Stimulated activated CD8-positive, alpha-beta memory T cell treated with anti-CD3 and anti-CD28 coated beads, Interleukin-12 subunit alpha, Interleukin-12 subunit beta, amount 100 ng/mL, for 24 hours (primary cell): Measurements from ENCODE around the gene BHMT2.

Source experiments
- DNase-seq: peaks from one replicate; pipeline ENCODE4 v3.0.0-alpha.2; 2020; ENCODE audit errors: extremely low read depth

BHMT2 gene

DNA sequence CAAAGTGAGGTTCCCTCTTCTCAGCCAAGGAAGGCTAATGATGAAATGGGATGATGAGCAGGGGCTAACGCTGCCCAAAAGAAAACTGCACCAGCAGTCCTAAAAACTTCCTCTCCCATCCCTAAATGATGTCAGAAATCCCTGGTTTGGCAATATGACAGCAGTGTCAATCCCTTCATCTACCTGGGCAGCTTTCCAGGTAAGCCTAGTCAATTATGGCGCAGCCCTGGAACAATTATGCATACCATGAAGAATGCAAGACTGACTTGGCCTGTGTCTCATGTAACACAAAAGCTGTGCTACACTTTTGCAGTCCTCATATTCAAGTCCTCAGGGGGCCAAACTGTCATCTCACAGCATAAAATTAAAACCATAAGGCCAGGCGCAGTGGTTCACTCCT is 7.1 kb upstream of the BHMT2 start:
- no peak for DNase-seq

DNA sequence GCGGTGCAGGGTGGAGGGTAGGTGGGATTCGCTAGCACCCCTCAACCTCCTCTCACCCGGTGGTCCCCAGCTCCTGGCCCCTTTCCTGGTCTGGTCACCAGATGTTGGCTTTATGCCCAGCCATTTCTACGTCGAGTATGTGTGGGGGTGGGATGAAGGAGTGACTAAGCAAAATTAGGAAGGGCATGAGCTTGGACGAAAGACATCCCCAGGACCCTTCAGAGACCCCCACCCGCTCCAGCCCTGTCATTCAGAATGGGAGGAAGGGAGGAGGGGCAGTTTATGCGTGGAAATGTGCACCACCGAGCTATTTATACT is 742 bp downstream of the BHMT2 start:
- DNase-seq: no peak

DNA sequence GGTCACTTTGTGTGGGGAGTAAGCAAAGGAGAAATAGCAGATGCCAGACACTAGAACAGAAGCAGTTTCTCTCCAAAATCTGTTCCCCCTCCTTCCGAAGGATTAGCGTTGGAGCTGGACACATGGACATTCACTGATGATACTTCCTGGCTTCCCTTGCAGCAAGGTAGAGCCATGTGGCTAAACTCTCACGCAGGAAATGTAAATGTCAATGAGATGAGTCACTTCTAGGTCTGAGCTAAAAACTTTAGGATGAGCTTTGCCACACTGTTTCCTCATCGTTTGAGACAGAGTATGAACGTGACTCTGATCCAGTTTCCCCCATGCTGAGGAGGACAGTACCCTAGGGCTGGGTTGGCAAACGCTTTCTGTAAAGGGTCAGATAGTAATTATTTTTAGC is 5.1 kb downstream of the BHMT2 start:
- no peak for DNase-seq

GRCh38 chr5:79075646-79076426 is 6.3 kb downstream of the BHMT2 start:
- DNase-seq: no peak

GRCh38 chr5:79076819-79077218 is 7.3 kb downstream of the BHMT2 start:
- DNase-seq: no peak

GRCh38 chr5:79077680-79078365 is 8.3 kb downstream of the BHMT2 start:
- no peak for DNase-seq

DNA sequence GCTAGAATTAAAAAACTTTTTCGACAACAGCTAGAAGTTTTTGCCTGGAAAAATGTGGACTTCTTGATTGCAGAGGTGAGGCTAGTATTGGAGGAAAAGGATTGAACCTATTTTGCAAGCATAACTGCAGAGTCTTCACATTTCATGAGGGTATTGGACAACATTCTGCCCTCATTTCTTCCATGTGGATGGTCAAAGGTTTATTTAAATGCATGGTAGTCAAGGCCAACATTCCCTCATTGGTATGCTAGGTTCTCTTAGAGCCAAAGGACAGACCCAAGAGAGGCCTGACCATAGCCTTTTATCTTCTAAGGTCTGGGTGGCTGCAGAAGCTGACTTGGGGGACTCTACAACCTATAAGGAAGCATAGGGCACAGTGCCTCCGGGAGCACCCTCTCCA is 11.2 kb downstream of the BHMT2 start:
- DNase-seq: no peak

DNA sequence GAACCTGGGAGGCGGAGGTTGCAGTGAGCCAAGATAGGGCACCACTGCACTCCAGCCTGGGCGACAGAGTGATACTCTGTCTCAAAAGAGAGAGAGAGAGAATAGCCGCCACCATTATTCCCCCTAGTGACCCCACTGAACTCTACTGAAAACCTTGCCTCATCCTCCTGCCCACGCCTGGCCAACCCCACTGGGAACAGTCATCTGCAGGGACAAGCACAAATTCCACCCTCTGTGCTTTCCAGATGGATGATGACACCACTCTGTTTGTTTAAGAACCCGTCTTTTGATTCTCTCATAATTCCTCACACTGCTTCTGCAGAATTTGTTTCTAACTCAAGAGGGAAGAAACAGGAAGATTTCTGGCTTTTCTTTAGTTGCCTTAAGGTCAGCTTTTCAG is 12.2 kb downstream of the BHMT2 start:
- DNase-seq: no peak

DNA sequence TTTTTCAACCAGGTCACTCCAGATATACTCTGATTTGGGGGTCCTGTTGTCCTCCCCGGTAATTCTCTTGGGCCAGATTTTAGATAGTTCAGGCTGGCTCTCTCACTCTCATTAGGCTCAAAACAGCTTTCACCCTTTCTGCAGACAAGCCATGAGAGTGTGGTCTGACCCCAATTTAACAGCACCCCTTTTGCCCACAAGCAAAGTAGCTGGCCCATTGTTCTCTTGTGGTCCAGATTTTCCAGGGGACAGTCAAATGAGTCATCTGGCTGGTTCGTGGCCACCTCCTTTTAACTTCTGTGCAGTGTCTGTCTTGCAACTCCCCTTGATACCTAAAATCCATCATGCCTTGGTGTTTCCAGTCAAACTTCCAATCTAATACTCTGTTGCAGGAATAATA is 16.5 kb downstream of the BHMT2 start:
- no peak for DNase-seq

DNA sequence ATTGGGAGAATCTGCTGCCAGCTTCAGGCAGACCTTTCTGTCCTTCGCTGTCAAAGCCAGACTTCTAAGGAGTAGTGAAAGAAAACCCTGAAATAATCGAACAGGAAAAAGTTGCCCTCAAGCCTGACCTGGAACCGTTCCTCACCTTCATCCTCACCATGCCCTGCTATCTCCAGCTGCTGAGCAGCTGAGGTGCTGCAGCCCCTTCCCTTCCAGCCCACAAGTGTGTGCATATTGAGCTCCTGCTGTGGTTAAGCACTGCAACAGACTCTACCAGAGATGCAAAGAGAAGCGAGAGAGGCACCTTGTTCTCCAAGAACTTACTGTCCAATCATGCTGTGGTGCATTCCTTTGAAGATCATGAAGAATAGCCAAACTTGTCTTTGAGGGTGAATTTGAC is 18.9 kb downstream of the BHMT2 start:
- DNase-seq: no peak

DNA sequence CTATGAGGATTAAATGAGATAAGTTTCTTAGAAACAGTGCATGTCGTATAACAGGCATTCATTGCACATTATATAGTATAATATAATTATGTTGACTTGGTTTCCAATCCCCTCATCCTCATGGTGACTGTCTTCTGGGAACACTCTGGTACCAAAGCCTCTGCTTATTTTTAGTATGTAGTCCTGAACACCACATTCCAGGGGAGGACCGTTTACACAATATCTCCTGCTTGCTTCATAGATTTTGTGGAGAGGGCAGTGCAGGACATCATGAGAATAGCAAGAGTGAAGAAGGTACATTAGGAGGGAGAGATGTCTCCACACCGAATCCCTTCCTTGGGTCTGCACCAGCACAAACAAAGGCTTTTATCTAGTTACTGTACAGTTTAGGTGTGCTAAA is 21.5 kb downstream of the BHMT2 start:
- DNase-seq: no peak

DNA sequence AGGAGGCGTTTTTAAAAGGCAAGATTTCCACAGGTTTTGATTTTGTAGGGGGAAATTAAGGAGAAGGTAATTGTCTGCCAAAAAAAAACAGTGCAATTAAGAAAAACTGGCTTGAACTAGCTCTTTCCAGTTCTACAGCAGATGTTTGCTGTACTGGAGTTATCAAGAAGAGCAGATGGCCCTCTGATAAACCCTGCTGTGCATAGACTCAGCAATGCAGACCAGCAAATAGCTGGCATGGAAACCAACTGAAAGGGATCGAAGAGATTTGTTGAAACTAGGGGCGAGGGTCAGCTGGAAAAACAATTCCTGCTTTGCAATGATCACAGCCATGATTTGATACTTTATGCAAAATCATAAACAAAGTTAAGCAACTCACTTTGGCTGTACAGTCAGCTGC is 24.2 kb downstream of the BHMT2 start:
- no peak for DNase-seq

DNA sequence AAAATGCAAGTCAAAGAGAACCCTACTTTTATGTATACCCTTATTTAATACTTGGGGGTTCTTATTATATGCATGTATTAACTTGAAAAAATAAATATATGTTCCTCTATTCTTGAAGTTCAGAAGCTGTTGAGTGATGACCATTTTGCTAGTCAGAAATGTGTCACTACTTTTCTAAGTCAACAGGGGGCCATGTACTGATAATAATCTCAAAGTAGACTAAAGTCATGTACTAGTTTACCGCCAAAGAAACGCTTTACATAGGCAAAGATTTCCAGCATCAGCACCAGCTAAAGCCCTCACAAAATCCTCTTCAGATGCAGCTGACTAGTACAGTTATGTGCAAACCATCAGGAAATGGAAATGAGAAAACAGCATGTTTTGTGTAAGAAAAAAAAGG is 36.3 kb downstream of the BHMT2 start:
- no peak for DNase-seq

DNA sequence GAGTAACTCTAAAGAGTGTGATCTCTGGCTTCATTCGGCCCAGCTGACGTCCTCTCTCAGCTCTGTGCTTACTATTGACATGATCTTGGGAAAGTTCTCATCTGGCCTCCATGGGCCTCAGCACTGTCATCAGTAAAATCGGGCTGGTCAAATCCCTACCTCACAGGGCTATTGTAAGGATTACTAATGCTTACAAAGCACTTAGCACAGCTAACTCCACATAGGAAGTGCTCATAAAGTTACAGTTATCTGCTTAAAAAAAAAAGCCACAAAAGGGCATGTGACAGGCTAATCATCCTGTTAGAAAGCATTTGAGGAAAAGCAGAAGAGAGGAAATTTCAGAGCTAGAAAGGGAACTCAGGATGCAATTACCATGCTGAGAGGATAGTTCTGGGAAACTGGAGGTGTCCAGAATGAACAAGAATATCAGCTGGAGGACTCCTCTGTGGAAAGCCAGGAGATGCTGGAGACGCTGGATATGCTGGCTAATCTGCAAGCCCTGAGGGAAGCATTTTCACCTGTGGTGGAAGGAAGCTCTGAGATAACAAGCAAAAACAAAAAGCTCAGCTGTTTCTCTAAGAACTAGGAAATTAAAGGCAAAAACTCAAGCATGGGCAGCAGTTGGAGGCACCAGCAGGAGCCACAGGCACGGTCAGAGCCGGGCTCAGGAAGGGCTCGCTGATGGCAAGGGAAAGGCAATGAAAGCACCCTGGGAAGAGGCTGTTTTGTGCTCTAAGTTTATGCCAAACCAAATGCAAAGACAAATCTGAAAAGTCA is 37.6 kb downstream of the BHMT2 start:
- DNase-seq: no peak

DNA sequence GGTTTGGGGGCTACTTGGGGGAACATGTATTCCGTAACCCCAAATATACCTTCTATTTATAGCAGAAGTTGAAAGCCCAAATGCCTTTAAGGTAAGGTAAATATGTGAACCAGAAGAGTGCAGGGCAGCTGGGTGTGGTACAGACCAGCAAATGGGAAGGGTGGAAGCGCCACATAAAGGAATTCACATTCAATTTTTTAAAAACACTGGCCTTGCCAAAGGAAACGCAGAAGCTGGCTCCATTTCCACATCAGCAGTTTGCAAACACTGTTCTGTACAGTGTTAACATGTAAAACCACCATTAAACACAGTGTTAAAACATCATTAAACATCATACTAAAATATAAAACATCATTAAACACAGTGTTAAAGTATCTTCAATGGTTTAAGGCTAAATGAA is 38.5 kb downstream of the BHMT2 start:
- no peak for DNase-seq

GRCh38 chr5:79108792-79109191 is 39.2 kb downstream of the BHMT2 start:
- no peak for DNase-seq

- no peak for DNase-seq
These were observed 40.2 kb downstream of the BHMT2 start for GRCh38 chr5:79109527-79110492.

DNA sequence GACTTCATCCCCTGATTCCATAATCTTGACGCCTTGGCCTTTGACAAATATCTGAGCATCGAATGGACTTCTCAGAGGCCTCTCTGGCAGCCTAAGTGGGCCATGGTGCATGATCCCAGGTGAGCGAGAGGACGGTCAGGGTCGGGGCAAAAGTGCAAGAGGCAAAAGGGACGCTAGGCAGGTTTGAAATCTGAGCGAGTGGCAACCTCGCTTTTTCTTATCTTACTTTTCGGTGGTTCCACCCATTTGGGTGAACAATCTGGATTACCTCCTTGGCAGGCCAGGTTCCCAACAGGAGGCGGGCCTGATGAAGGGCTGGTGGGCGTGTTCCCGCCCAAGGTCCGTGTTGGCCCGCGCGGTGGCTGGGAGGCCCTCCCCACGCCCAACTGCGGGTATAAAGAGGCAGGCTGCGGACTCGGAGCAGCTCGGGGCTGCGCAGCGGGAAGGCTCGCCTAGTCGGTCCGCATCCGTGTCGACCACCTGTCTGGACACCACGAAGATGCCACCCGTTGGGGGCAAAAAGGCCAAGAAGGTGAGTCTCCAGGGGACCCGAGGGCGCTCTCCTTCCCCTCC is 41.9 kb downstream of the BHMT2 start, which contains the start of gene BHMT:
TSS of gene BHMT (plus strand) at position 423 of the 573 bp plus-strand sequence. CDS start at position 500, 77 bp downstream.
- no peak for DNase-seq

GRCh38 chr5:79111960-79112702 is 42.6 kb downstream of the BHMT2 start:
- DNase-seq: no peak

- no peak for DNase-seq
These were observed 43.1 kb downstream of the BHMT2 start for GRCh38 chr5:79112703-79113058.

GRCh38 chr5:79119486-79119885 is 49.9 kb downstream of the BHMT2 start:
- no peak for DNase-seq
